HS-27A (cell line): Measurements from ENCODE around the gene SMKR1.
"Not testable (repeated sequence)": the region's sequence is repeated elsewhere in the genome, so short reads cannot be mapped to it uniquely, and the experiment has no call there.

Source experiments
- DNase-seq: peaks from one replicate; pipeline ENCODE4 v3.0.0-alpha.2; 2012; ENCODE audit warnings: low read depth, missing footprints

The SMKR1 gene

DNA sequence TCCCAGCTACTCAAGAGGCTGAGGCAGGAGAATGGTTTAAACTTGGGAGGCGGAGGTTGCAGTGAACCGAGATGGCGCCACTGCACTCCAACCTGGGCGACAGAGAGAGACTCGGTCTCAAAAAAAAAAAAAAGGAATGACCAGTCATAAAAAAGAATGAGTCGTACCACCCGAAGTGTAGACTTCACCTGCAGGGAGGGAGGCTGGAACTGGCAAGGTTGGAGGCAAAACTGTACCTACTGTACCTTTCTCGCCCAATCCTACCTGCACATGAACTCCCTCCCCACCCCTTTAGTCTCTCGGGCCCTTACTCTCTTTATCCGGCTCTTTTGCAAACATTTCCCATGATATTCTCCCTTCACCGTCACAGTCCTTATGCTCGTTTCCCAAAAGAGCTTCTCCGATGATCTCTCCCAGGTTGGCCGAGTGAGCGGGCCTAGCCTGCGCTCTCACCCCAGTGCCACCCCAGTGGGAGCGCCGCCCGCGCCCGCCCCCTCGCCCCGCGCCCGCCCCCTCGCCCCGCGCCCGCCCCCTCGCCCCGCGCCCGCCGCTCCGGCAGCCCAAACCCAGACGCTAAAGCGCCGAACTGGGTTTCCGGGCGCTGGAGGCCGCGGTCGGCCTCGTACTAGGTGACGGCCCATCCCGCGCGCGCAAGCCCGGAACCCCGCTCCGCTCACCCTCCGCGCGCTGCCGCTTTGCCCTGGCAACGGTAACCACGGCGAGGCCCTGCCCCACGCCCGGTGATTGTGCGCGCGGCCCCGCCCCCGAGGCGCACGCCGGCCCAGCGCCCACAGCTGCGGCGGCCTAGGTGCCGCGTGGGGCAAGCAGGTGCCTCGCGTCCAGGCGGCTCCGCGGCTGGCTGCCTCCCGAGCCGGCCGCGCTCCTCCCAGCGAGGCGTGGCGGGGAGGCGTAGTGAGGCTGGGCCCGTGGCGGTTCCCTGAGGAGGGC is at the start of gene SMKR1:
Gene SMKR1 (plus strand): TSS at position 772 of the 948 bp plus-strand sequence. CDS start 294 bp downstream, outside the sequence.
- DNase-seq = no peak

DNA sequence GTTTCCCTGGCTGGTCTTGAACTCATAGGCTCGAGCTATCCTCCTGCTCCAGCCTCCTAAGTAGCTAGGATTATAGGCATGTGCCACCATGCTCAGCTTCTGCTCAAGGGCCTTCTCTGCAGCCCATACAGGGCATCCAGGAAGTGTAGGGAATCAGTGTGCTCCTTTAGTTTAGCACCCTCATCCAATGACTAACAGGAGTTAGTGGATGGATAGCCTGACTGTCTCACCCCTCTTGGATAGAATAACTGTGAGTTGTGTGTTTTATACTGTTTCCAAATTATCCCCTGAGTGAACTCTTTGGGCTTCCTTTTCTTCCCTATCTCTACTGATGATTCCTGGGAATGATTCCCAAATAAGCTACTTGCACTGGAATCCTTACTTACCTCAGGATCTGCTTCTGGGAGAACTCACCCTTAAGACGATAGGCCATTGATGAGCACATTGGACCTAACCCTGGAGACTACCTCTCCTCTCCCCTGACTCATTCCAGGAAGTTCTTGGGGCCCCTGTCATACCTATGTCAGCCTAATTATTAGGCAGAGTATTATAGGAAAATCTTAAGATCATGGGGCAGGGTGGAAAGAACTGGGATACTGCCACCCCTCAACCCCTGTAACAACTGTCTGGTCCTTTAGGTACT is 49.6 kb upstream of the SMKR1 start:
- DNase-seq = no peak

DNA sequence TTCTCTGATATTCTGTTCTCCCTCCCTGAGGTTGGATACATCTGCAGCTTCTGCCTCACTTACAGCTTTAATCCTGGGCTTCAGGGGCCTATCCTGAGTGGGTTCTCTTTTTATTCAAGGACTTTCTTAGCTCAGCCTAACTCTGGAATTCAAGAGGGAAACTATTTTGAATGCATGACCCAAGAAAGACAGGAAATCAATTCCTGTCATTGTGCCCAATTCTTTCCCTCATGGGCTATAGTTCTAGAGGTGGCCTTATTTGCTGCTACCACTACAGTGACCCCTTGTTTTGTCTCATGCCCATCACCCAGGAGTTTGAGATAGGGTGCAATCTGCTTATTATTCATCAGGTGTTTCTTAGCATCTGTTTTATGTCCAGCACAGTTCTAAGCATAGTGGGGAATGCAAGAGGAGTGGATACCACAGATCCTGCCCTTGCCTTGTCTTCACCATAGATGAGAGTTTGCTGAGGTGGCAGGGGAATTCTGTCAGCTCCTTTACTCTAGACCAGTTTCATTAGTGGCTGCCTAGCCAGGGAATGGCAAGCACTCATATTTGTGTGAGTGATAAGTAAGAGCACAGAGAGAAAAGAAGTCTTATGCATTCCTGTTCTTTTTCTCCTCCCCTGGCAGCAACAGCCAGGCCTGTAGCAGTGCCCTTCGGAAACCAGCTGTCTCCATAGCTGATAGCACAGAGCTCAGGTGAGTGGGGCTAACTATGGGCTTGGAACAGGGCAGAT is 48.7 kb upstream of the SMKR1 start:
- DNase-seq = no peak

DNA sequence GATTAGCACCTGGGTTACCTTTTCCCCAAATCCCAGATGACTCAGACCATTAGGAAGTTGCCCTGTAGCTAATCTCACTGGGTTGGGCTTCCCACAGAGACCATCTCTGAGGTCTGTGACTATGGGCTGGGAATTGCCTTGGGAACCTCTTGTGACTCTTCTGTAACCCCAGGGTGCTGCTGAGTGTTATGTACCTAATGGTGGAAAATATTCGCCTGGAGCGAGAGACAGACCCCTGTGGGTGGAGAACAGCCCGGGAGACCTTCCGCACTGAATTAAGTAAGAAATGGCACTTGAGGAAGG is 48.1 kb upstream of the SMKR1 start:
- DNase-seq = no peak

DNA sequence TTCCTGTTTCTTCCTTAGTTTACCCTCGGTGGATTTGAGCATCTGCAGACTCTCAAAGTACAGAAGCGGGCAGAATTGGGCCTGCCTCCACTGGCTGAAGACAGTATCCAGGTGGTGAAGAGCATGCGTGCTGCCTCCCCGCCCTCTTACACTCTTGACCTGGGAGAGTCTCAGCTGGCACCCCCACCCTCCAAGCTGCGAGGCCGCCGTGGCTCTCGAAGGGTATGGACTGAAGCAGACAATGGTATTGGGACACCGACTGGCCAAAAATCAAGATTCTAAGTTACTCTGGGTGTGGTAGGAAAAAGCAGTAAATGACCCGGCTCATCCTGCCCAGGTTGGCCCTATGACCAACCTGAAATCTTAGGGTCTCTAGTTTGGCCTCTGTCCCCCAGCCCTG is 45.9 kb upstream of the SMKR1 start:
- no peak for DNase-seq

DNA sequence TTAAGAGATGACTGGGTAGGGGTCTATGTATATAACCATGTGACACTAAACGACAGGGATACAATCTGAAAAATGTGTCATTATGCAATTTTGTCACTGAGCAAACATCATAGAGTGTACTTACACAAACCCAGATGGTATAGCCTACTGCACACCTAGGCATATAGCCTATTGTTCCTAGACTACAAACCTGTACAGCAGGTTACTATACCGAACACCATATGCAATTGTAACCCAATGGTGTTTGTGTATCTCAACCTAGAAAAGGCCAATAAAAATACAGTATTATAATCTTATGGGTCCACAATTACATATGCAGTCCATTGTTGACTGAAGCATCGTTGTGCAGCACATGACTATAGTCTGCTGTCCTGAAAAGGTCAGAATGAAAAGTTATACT is 45.2 kb upstream of the SMKR1 start:
- DNase-seq = no peak

DNA sequence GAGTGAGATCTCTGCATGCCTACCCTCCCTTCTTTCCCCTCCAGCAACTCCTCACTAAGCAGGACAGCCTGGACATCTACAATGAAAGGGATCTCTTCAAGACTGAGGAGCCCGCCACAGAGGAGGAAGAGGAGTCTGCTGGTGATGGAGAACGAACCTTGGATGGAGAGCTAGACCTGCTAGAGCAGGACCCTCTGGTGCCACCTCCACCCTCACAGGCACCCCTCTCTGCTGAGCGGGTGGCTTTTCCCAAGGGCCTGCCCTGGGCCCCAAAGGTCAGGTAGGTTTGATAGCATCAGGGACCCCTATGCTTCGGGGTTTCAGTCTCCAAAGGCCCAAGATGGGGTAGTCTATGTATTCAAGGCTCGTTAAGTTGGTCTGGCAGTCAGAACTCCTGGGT is 44.2 kb upstream of the SMKR1 start:
- no peak for DNase-seq

DNA sequence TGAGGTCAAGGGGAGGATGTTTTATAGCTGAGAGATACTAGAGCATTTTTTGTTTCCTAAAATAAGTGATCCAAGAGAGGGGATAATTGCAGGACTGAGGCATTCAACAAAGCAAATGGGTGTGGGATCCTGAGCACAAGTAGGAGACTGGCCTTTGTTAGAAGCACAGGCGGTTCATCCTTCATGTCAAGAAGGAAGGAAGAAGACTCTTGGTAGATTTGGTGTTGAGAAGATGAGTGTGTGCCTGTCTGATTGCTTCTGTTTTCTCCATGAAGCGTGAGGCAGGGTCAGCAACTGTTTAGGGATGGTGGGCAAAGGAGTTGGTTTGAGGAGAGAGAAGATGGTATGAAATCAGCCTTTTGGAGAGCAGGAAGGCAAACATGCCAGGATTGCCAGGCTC is 40.5 kb upstream of the SMKR1 start:
- no peak for DNase-seq

DNA sequence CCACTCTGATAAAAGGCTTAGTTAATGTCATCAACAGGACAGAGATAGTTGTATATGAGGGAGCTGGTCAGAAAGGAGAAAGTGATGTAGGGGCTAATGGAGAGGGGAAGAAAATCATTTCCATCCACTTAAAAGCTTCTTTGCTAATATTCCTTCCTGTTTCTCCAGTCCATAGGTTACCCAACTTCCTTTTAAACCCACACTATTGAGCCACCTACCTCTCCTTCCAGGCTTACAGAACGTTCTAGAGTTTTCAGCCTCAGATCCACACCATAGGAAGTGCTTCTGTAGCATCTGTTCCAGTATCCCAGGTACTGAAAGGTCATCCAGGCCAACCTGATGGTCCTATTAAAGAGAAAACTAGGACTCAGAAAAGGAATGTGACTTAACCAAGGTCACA is 39.9 kb upstream of the SMKR1 start:
- no peak for DNase-seq

DNA sequence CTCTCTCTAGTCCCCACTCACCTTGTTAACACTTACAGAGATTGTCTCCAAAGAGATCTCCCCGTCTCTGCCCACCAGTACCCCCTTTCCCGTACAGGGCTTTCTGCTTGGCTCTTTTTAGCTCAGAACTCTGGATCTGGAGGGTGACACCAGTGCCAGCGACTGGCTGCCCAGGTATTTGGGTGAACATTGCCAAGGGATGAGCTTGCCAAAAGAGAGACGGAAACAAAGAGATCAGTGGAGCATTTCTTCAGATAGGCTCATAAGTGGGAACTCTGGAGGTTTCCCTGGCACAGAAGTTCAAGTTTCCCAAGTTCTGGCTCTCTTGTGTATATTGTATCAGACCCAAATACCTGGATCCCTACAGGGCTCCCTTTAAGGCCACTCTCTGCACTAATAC is 38.1 kb upstream of the SMKR1 start:
- no peak for DNase-seq

DNA sequence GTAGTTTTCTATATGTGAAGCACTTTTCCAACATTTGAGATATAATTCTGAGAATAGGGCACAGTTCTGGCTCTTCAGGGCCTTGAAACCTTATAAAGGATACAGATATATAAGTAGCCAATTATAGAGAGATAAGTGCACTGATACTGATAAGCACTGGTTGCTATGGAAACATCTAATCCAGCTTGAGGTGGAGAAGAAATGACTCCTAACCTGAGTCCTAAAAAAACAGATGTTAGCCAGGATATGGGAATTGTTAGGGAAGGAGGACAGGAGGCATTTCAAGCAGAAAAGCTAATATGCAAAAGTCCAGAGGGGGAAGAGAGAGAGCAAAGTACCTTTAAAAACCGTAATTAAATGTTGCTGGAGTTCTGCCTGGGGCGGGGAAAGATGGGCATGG is 37.3 kb upstream of the SMKR1 start:
- no peak for DNase-seq

DNA sequence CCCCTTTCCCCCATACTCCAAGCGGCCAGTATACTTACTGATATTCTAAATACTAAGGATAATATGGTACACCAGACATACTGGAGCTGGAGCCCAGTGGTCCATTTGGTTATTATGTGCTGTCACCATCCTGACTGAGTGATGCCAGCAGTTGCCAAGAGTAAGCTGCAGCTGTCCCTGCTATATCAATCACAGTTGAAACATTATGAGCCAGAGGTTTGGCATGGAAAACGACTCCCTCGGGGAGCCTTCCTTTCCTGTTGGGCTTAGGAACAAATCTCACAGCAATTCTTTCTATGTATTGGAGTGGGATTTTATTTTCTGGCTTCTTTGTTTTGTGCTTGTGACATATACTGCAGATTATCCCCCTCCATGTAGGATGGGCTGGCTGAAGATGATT is 35.5 kb upstream of the SMKR1 start:
- no peak for DNase-seq

DNA sequence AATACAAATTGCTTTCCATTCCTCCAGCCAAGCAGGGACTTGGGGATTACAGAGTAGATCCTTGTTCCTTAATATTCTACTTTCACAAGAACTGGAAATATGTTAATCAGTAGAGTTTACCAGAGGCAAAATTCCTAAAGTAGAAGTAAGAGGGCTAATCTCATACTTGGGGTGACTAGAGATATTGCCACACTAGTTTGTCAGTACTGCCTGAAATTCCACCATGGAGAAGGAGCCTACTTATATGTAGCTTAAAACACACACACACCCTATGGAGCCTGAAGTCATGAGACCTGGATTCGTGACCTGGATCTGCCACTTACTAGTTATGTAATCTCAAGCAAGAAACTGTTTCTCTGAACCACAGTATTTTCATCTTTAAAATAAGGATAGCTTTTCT is 34.2 kb upstream of the SMKR1 start:
- DNase-seq = no peak

DNA sequence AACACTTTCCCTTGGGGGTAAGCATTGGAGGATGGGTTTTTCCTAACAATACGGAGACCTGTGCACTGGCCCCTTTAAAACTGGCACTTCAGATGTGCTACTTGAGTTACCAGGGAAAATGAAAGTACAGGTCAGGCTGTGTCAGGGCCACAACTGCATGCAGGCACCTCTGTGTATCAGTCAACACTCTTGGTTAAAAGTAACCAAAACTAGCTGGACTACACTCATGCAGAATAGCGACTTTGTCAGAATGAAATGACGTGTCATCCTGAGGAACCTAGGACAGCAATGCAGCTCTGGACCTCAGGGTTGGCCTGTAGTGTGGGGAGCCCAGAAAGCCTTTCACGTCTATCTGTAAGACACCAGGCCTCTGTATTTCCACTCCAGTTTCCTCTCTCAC is 33.8 kb upstream of the SMKR1 start:
- DNase-seq = no peak

DNA sequence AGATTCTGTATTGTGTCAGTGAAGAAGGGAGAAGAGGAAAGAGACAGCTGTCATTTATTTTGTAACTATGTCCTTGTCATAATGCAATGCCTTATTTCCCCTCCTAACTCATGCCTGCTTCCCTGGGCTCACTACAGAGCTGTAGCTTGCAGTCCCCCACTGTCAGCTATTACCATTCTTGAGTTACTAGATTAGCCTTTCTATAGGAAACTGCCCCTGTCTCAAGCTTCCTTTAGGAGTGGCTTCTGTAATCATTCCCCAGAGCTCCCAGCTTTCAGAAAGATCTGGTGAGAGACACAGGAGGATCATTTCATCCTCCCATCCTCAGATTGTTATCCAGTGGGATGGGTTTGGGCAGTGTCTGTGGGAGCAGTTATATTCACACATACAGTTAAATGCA is 32.4 kb upstream of the SMKR1 start:
- no peak for DNase-seq

DNA sequence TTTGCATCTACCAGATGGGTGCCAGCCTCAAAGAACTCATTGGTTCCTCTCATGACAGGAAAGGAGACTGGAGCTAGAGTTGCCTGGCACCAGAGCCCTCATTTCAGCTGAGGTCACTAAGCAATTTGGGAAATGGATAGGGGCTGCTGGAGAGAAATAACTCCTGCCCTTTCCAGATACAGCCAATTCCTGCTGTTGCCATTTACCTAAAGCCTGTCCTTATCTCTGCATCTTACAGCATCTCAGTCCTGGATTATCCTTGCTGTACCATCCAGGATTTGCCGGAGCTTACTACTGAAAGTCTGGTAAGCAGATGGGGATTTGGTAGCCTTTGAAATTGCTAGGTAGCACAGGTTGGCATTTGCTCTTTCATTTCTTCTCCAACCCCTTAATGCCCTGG is 31.9 kb upstream of the SMKR1 start:
- no peak for DNase-seq

DNA sequence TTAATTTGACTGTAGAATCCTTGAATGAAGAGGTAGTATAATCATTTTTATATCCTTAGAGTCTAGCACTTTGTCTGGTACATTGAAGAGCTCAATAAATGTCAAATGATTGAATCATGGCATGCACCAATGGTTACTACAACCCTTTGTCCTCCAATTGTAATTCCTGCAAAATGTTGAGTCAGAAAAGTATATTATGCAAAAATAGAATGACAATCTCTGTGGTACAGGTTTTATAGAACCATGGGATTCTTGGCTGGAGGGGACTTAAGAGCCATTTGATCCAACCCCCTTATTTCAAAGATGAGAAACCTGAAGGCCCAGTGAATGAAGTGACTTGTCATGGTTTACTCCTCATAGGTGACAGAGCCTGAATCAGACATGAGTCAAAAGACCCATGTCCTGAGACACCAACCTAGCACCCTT is 30.9 kb upstream of the SMKR1 start:
- DNase-seq = no peak

DNA sequence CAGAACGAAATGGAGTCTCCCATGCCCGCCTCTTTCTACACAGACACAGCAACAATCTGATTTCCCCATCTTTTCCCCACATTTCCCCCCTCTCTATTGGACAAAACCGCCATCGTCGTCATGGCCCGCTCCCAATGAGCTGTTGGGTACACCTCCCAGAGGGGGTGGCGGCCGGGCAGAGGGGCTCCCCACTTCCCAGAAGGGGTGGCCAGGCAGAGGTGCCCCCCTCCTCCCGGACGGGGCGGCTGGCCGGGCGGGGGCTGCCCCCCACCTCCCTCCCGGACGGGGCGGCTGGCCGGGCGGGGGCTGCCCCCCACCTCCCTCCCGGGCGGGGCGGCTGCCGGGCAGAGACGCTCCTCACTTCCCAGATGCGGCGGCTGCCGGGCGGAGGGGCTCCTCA is 26.4 kb upstream of the SMKR1 start:
- DNase-seq = not testable (repeated sequence)

DNA sequence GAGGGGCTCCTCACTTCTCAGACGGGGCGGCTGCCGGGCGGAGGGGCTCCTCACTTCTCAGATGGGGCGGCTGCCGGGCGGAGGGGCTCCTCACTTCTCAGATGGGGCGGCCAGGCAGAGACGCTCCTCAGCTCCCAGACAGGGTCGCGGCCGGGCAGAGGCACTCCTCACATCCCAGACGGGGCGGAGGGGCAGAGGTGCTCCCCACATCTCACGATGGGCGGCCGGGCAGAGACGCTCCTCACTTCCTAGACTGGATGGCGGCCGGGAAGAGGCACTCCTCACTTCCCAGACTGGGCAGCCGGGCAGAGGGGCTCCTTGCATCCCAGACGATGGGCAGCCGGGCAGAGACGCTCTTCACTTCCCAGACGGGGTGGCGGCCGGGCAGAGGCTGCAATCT is 25.9 kb upstream of the SMKR1 start:
- DNase-seq = not testable (repeated sequence)

DNA sequence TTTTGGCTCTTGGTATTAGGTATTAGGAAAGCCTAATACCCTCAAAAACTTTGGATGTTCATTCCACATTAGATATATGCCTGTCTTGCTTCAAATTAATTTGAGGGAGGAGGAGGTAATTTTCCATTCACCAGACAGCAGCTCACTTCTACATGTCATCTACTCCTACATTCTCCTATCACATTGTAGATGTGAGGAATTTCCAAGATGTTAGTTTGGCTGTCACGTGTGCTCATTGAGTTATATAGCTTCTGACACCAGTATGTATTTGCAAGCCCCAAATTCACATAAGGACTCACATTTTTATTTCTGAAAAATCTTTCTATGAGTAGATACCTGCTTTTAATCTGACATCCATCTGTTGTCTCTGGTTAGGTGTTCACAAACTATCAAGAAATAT is 22.5 kb upstream of the SMKR1 start:
- no peak for DNase-seq

DNA sequence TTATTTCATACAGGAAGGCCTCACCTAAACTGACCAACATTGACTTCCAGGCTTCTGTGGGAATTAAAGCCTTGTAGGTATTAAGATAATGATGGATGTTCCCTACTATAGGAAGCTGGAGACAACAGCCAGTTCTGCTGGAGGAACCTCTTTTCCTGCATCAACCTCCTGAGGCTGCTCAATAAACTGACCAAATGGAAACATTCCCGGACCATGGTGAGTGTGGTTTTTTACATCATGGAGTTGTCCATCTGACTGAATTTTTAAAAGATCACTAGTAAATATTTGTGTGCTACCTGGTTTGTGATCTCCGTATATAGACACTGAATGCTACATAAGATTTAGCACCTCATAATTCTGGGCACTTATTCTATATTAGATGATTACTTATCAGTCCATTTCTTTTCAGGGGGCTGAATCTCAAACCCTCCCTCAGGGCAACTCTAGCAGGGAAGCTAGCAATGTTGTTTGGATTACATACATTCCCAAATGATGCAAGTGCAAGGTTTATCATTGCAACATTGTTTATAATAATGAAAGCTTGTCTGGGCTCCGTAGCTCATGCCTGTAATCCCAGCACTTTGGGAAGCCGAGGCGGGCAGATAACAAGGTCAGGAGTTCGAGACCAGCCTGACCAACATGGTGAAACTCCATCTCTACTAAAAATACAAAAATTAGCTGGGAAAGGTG is 21.5 kb upstream of the SMKR1 start:
- no peak for DNase-seq

DNA sequence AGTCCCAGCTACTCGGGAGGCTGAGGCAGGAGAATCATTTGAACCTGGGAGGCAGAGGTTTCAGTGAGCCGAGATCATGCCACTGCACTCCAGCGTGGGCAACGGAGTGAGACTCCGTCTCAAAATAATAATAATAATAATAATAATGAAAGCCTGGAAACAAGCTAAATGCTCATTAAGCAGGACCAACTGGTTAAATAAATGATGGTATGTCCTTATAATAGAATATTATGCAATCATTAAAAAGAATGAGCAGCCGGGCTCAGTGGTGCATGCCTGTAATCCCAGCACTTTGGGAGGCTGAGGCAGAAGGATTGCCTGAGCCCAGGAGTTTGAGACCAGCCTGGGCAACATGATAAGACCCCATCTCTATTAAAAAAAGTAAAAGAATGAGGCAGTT is 21.0 kb upstream of the SMKR1 start:
- DNase-seq = not testable (repeated sequence)
